HG02623 (cell line): ENCODE measurements around the gene APC.

Source experiments
- ATAC-seq: cut with Tn5 transposase; IDR thresholded peaks from one replicate; pipeline ENCODE4 v1.9.1; 2021; ENCODE audit warnings: moderate library complexity; ENCODE audit not compliant: unreplicated experiment

Gene APC

DNA sequence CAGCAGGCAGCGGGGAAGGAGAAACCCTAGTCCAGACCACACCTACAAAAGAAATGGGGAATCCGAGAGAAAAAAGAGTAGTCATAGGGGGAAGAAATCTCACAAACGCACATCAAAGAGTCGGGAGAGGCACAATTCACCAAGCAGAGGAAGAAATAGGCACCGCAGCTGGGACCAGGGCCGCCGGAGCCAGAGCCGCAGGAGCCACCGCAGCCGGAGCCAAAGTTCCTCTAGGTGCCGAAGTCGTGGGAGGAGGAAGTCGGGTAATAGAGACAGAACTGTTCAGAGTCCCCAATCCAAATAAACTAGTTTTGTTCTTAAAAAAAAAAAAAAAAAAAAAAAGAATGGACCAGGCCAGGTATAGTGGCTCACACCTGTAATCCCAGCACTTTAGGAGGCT, 155.1 kb downstream of the APC start:
- ATAC-seq: no peak

DNA sequence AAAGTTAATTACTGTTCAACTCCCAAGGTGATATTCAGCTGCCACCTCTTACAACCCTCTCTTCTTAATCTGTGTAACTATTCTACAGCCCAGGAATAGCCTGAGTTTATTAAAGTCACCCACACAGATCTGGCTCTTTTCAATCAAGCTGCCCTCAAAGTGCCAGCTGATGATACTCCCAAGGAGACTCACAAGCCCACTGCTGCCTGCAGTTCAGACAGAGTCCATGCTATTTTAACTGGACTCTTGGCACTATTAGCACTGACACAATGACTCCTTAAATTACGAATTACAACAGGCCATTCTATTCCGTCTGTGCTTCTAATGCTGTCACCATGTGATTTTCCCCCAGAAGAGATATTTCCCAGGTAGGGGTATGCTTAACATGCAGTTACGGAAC, 158.0 kb downstream of the APC start:
- ATAC-seq: no peak
